Smooth muscle cell (in vitro differentiated cells): ENCODE data around the gene ZNF546. TPM values are rescaled to one million over a fixed set of nuclear protein-coding genes. Genes with fewer than 3 reads are reported as not detected.
A peak's percentile ranks its signal among the peaks of the same experiment; 100 is the strongest.

Experiments used
- DNase-seq: peaks from one replicate; lab custom pipeline; 2025; ENCODE audit not compliant: unreplicated experiment; lab: John Stamatoyannopoulos, UW
- H2AFZ ChIP-seq: fragments of 200-600 bp; sonication (generic); 2 replicates; pipeline ENCODE4 v1.6.0; 2016; ENCODE audit warnings: antibody characterized with exemption, low read depth, mild to moderate bottlenecking
- H3F3A ChIP-seq: fragments of 200-600 bp; sonication (generic); 2 replicates; pipeline ENCODE4 v1.6.0; 2017; ENCODE audit warnings: antibody characterized with exemption, low read depth
- H3K27ac ChIP-seq: fragments of 200-600 bp; sonication (generic); 2 replicates; pipeline ENCODE4 v1.5.1; 2016; ENCODE audit warnings: low read depth, mild to moderate bottlenecking
- H3K27me3 ChIP-seq: fragments of 200-600 bp; sonication (generic); 2 replicates; pipeline ENCODE4 v1.6.1; 2016; ENCODE audit warnings: low read depth, mild to moderate bottlenecking
- H3K36me3 ChIP-seq: fragments of 200-600 bp; sonication (generic); 2 replicates; pipeline ENCODE4 v1.5.1; 2016; ENCODE audit warnings: low read depth
- H3K4me1 ChIP-seq: fragments of 200-600 bp; sonication (generic); 2 replicates; pipeline ENCODE4 v1.5.1; 2016; ENCODE audit warnings: low read depth
- H3K4me2 ChIP-seq: fragments of 200-600 bp; sonication (generic); 2 replicates; pipeline ENCODE4 v1.6.0; 2016; ENCODE audit warnings: mild to moderate bottlenecking
- H3K4me3 ChIP-seq: fragments of 200-600 bp; sonication (generic); 2 replicates; pipeline ENCODE4 v1.5.1; 2016; ENCODE audit warnings: mild to moderate bottlenecking
- H3K79me2 ChIP-seq: fragments of 200-600 bp; sonication (generic); 2 replicates; pipeline ENCODE4 v1.6.0; 2016; ENCODE audit warnings: low read depth, mild to moderate bottlenecking
- H3K9ac ChIP-seq: fragments of 200-600 bp; sonication (generic); 2 replicates; pipeline ENCODE4 v1.6.0; 2016; ENCODE audit warnings: low read depth
- H3K9me3 ChIP-seq: fragments of 200-600 bp; sonication (generic); replicated peaks from 2 replicates; pipeline ENCODE4 v1.5.1; 2016; ENCODE audit warnings: low read depth
- H4K20me1 ChIP-seq: fragments of 200-600 bp; sonication (generic); 2 replicates; pipeline ENCODE4 v1.6.0; 2016; ENCODE audit warnings: low read depth
- WGBS: methylation state at CpG from one replicate; pipeline ENCODE4 v1.1.7; 2016; ENCODE audit warnings: low lambda C conversion rate; 5-methylcytosine and 5-hydroxymethylcytosine counted together
- polyA plus RNA-seq: library from polyadenylated mRNA; unstranded; fragments of >200 nt; fragmentation: Nextera tagmentation; extraction: Ambion mirVana; gene quantifications from 2 replicates; pipeline ENCODE4 v1.2.1, GENCODE V29; 2016
- total RNA-seq: library from RNA; depleted of rRNA; stranded (reverse); fragments of >200 nt; gene quantifications from 2 replicates; pipeline ENCODE4 v1.2.3, GENCODE V29; 2014
- TF ChIP-seq, protein P1 (sequence below): fragments of 200-600 bp; sonication (generic); IDR thresholded peaks from 2 replicates; pipeline ENCODE4 v1.5.1; 2017; ENCODE audit warnings: borderline replicate concordance, mild to moderate bottlenecking, antibody characterized with exemption; ENCODE audit not compliant: insufficient read depth, poor library complexity, severe bottlenecking

The ZNF546 gene
- total RNA-seq (4.7 and 9.6 TPM in 2 replicates), polyA plus RNA-seq (1.2 and 2.1 TPM in 2 replicates)

DNA sequence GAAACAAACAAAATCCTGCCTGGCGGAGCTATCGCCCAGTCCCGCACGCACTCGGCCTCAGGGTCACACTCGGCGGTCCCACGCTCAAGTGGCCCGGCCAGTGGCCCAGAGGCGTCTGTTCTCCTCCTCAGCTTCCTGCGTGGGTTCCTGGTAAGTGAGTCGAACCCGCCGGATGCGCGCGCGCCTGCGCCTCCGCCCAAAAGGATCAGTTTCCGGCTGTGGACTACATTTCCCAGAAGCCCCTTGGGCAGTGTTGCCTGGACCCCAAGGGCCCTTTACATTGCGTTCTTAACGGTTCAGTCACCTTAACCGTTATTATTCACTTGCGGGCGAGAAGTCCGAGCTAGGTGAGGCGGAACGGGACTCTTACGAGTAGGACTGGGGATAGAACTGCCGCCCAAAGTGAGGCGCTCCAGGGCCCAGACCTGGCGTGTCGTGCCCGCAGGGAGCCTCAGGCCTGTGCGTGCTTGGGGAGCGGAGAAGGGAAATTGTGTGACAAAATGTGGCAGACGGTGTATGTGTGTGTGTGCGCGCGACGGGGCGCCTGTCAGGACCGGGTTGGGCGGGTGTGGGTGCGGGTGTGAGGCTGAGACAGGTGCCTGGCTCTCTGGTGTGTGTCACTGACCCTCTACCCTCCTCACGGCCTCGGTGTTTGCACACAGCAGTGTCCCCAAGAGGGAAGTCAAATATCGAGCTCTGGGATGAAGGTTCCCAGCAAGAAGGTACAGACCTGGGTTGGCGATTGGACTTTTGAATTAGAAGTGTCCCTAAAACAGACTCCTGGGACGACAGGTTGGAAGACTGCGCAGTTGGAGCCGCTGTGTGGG is at the start of gene ZNF546:
ZNF546 (plus strand) TSS at position 250 of the 827 bp plus-strand sequence. CDS start 1,267 bp downstream, outside the sequence.
- H3K4me3 ChIP-seq = peak within 1 kb of the TSS; percentile 92
- WGBS = 10% methylated on average over 47 of the region's 53 CpGs
- H3F3A ChIP-seq = no peaks in the 10 kb centered on the region
- peak; percentile 65 for DNase-seq
- peaks cover 26% of the 10 kb centered on the region for H3K79me2 ChIP-seq
- peak within 1 kb of the TSS; percentile 99 for H2AFZ ChIP-seq
- H3K27ac ChIP-seq = peak within 1 kb of the TSS; percentile 76
- no peaks in the 10 kb centered on the region for H3K36me3 ChIP-seq
- peak within 1 kb of the TSS; percentile 79 for H3K9ac ChIP-seq
- no peaks in the 10 kb centered on the region for H3K9me3 ChIP-seq
- H3K4me2 ChIP-seq = peak within 1 kb of the TSS; percentile 94
- peaks cover 9% of the 10 kb centered on the region for H3K4me1 ChIP-seq
- TF ChIP-seq, protein P1, sequence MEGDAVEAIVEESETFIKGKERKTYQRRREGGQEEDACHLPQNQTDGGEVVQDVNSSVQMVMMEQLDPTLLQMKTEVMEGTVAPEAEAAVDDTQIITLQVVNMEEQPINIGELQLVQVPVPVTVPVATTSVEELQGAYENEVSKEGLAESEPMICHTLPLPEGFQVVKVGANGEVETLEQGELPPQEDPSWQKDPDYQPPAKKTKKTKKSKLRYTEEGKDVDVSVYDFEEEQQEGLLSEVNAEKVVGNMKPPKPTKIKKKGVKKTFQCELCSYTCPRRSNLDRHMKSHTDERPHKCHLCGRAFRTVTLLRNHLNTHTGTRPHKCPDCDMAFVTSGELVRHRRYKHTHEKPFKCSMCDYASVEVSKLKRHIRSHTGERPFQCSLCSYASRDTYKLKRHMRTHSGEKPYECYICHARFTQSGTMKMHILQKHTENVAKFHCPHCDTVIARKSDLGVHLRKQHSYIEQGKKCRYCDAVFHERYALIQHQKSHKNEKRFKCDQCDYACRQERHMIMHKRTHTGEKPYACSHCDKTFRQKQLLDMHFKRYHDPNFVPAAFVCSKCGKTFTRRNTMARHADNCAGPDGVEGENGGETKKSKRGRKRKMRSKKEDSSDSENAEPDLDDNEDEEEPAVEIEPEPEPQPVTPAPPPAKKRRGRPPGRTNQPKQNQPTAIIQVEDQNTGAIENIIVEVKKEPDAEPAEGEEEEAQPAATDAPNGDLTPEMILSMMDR = no peak
- no peaks in the 10 kb centered on the region for H3K27me3 ChIP-seq
- no peaks in the 10 kb centered on the region for H4K20me1 ChIP-seq

DNA sequence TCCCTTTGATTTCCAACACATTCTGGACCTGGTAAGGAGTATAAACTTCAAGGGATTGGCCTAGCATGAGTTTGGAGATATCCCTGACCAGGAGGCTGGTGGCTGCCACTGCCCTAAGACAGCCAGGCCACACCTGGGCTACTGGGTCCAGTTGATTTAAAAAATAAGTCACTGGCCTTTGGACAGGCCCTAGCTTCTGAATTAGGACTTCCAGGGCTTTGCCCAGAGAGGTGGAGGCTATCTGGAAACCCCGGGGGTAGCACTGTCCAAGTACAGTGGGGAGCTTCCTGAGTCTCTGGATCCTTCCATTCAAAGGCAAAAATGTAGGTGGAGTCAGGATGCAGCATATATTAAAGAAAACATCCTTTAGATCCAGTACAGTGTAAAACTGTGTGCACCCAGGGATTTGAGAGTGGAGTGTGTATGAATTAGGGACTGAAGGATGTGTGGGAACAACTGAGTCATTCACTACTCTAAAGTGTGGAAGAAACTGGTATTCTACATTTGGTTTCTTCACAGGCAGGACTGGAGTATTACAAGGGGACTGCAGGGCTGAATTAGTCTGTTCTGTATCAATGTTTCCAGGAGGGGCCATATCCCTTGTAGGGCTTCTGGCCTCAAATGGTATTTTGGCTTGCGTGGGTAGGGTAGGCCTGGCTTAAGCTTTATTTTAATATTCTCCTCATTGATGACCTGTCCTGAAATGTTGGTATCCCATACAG is 47.7 kb upstream of the ZNF546 start:
- Histone ChIP-seq H3K79me2 (no peaks in the 10 kb centered on the region), H3K4me3 (no peak overlapping the region), H3K9ac (no peak overlapping the region), H3K9me3 (no peaks in the 10 kb centered on the region), H3K36me3 (no peaks in the 10 kb centered on the region), H2AFZ (no peak overlapping the region), H3K4me2 (no peak overlapping the region), H3K27ac (no peak overlapping the region), H3K4me1 (no peaks in the 10 kb centered on the region), H3K27me3 (no peaks in the 10 kb centered on the region), H4K20me1 (no peaks in the 10 kb centered on the region), H3F3A (no peaks in the 10 kb centered on the region)
- DNase-seq = no peak
- TF ChIP-seq, protein P1 = no peak
- 83% methylated on average over 2 of the region's 2 CpGs for WGBS

GRCh38 chr19:39951065-39951650 is 45.7 kb upstream of the ZNF546 start:
- H3K36me3 ChIP-seq = no peaks in the 10 kb centered on the region
- H2AFZ ChIP-seq = no peak overlapping the region
- no peaks in the 10 kb centered on the region for H3F3A ChIP-seq
- no peak overlapping the region for H3K4me3 ChIP-seq
- H3K4me1 ChIP-seq = no peaks in the 10 kb centered on the region
- no peak overlapping the region for H3K27ac ChIP-seq
- H4K20me1 ChIP-seq = no peaks in the 10 kb centered on the region
- H3K27me3 ChIP-seq = no peaks in the 10 kb centered on the region
- TF ChIP-seq, protein P1 = no peak
- H3K79me2 ChIP-seq = no peaks in the 10 kb centered on the region
- no peaks in the 10 kb centered on the region for H3K9me3 ChIP-seq
- 90% methylated on average over 2 of the region's 2 CpGs for WGBS
- no peak for DNase-seq
- H3K9ac ChIP-seq = no peak overlapping the region
- H3K4me2 ChIP-seq = no peak overlapping the region
